LNCAP (cell line): ENCODE measurements around the gene SNAP29.

Experiments used
- TF ChIP-seq, protein P1 (sequence below): fragments of 450-650 bp; IDR thresholded peaks from 2 replicates; pipeline ENCODE4 v1.5.1; 2017; ENCODE audit warnings: mild to moderate bottlenecking

The SNAP29 gene

GRCh38 chr22:20843501-20843900 is 15.3 kb upstream of the SNAP29 start:
- TF ChIP-seq, protein P1, sequence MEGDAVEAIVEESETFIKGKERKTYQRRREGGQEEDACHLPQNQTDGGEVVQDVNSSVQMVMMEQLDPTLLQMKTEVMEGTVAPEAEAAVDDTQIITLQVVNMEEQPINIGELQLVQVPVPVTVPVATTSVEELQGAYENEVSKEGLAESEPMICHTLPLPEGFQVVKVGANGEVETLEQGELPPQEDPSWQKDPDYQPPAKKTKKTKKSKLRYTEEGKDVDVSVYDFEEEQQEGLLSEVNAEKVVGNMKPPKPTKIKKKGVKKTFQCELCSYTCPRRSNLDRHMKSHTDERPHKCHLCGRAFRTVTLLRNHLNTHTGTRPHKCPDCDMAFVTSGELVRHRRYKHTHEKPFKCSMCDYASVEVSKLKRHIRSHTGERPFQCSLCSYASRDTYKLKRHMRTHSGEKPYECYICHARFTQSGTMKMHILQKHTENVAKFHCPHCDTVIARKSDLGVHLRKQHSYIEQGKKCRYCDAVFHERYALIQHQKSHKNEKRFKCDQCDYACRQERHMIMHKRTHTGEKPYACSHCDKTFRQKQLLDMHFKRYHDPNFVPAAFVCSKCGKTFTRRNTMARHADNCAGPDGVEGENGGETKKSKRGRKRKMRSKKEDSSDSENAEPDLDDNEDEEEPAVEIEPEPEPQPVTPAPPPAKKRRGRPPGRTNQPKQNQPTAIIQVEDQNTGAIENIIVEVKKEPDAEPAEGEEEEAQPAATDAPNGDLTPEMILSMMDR = no peak

DNA sequence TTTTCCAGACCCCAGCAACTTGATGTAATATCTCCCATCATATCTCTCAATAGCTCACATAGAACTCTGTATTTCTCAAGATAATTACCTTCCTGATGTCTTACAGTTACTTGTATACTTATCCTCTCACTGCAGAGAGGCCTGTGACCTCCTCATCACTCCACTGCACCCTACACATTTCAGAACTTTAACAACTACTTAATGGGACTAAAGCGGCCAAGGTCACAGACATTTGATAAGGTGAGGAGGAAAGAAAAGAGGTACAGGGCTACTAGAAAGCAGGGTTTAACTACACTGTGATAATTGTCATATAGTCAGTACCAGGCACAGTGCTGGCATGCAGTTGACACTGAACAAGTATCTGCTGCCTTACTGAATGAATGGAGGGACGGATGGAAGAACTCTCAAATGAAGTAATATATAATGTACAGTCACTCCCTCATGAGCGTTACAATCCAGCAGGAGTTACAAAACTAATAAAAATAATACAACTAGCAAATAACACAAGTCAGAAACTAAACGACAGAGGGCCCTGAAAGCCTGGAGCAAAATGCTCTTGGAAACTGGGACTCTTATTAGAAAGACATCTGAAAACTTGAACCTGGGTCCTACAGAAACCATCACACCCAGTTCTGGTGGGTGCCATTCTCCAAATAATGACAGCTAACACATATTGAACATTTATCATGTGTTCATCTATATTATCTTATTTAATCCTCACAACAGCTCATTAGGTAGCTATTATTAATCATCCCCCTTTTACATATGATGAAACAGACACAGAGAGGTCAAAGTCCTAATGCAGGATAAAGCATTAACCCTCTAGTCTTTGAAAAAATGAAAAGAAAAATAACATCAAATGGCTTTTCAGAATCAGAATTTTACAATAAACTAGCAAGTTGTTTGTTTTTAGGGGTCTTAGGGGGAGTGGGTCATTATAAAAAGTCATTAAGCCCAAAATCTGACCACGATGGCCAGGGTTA is 14.5 kb upstream of the SNAP29 start:
- TF ChIP-seq, protein P1 = no peak

DNA sequence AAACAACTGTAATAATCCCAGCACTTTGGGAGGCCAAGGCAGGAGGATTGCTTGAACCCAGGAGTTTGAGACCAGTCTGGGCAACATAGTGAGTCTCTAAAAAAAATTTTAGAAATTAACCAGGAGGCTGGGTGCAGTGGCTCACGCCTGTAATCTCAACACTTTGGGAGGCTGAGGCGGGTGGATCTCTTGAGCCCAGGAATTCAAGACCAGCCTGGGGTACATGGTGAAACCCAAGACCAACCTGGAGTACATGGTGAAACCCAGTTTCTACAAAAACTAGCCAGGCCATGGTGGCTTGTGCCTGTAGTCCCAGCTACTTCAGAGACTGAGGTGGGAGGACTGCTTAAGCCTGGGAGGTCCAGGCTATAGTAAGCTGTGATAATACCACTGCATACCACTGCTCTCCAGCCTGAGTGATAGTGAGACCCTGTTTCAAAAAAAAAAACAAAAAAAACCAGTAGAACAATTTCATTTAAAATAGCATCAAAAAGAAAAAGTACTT is 11.4 kb upstream of the SNAP29 start:
- TF ChIP-seq, protein P1 = no peak

- TF ChIP-seq, protein P1 = no peak
Observed at GRCh38 chr22:20852076-20852475, 6.7 kb upstream of the SNAP29 start.

DNA sequence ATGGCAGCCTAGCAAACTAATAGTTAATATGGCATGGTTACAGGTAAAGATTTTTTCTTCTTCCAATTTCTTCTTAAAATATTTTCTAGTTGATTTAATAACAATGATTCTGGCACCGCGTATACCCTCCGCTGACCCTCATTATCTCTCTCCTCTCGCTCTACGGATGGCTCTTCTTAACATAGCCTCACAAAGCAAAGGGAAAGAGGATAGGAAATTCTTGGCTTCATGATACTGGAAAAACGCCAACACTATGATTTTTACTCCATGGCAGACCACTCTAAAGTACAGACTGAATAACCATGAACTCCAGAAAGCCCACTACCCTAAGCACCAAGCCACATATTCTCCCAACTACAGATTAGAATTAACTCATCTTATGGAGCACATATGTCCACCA is 6.3 kb upstream of the SNAP29 start:
- TF ChIP-seq, protein P1 = no peak

GRCh38 chr22:20853236-20853660 is 5.6 kb upstream of the SNAP29 start:
- TF ChIP-seq, protein P1 = no peak

GRCh38 chr22:20857247-20857643 is 1.6 kb upstream of the SNAP29 start:
- TF ChIP-seq, protein P1 = no peak
